Stimulated activated memory B cell treated with anti-CD40 and anti-IgM and Interleukin-4, amounts not matched to agents 10 μg/mL and 1 μg/mL and 100 μg/mL, for 72 hours (primary cell): ENCODE measurements around the gene GPR37L1.
"Not testable (repeated sequence)": the region's sequence is repeated elsewhere in the genome, so short reads cannot be mapped to it uniquely, and the experiment has no call there.

Experiments
- ATAC-seq: fragments of 150-1000 bp; cut with Tn5 transposase; 2 replicates; pipeline ENCODE4 v1.10.0; 2021
- H3K27ac Mint-ChIP-seq: one replicate; pipeline ENCODE4 v1.8.0; 2022; ENCODE audit warnings: mild to moderate bottlenecking, mixed read lengths
- H3K27me3 Mint-ChIP-seq: one replicate; pipeline ENCODE4 v1.8.0; 2022; ENCODE audit warnings: mixed read lengths
- H3K36me3 Mint-ChIP-seq: one replicate; pipeline ENCODE4 v1.8.0; 2022; ENCODE audit warnings: mixed read lengths
- H3K4me1 Mint-ChIP-seq: one replicate; pipeline ENCODE4 v1.8.0; 2022; ENCODE audit warnings: mixed read lengths
- H3K4me3 Mint-ChIP-seq: one replicate; pipeline ENCODE4 v1.8.0; 2022; ENCODE audit warnings: mild to moderate bottlenecking, moderate library complexity, mixed read lengths
- H3K9me3 Mint-ChIP-seq: one replicate; pipeline ENCODE4 v1.8.0; 2022; ENCODE audit warnings: mixed read lengths

Gene GPR37L1

DNA sequence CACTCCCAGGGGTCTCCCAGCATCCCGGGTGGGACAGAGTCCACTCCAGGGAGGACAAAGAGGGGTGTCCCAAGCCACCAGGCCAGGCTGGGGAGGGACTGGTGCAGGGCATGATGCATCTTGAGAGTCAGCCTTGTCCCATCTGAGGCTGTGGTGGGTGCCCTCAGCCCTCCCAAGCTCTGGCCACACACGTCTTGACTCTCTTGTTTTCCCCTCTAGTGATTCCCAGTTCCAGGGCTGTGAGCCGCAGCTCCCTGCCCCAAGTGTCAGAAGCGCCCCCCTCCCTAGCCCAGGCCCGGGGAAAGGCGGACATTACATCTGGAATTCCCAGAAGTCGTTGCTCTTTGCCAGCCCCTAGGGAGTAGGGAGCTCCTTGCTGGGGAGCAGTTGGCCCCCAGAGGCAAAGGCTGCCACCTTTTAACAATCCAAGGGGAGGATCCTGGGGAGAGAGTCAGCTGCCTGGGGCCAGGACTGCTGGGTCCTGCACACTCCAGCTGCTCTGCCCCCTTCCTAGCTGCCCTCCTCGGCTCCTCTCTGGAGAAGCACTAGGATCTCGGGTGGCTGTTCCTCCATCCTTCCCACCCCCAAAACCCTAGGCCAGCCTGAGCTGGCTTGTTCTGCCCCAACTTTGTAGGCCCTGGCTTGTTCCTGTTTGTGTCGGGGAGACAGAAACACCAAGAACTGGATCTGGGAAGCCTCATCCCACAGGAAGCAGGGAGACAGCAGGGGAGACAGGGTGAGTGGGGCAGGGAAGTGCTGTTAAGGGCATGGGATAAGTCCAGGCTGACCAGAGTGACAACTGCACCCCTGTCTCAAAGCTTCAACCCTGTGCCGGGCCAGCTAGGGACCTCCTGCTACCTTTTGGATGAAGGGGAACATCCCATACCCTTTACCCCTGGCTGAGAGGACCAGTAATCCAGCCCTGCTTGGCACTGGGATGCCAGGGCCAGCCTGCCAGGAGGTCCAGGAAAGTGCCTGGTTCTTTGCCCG, 40.9 kb downstream of the GPR37L1 start:
- Mint-ChIP-seq H3K36me3 (peaks cover 7% of the 10 kb centered on the region), H3K27ac (no peak overlapping the region), H3K27me3 (peaks cover 19% of the 10 kb centered on the region), H3K9me3 (no peaks in the 10 kb centered on the region), H3K4me3 (no peak overlapping the region), H3K4me1 (peaks cover 69% of the 10 kb centered on the region)
- no peak for ATAC-seq

- peak; percentile 85 for ATAC-seq
- H3K27me3 Mint-ChIP-seq, result peaks cover 19% of the 10 kb centered on the region
- H3K27ac Mint-ChIP-seq, result peak overlapping the region; percentile 31
- peaks cover 1% of the 10 kb centered on the region for H3K36me3 Mint-ChIP-seq
- H3K4me3 Mint-ChIP-seq, result peak overlapping the region; percentile 10
- H3K9me3 Mint-ChIP-seq, result no peaks in the 10 kb centered on the region
- H3K4me1 Mint-ChIP-seq, result peaks cover 60% of the 10 kb centered on the region
These were observed 41.7 kb downstream of the GPR37L1 start for GRCh38 chr1:202164271-202165037.

- Mint-ChIP-seq H3K36me3 (no peaks in the 10 kb centered on the region), H3K9me3 (no peaks in the 10 kb centered on the region), H3K4me3 (peak overlapping the region; percentile 10), H3K27ac (peak overlapping the region; percentile 31), H3K27me3 (peaks cover 19% of the 10 kb centered on the region), H3K4me1 (peaks cover 51% of the 10 kb centered on the region)
- ATAC-seq, result no peak
These were observed 42.7 kb downstream of the GPR37L1 start for GRCh38 chr1:202165267-202165941.

- H3K27me3 Mint-ChIP-seq, result peaks cover 19% of the 10 kb centered on the region
- H3K4me3 Mint-ChIP-seq, result no peak overlapping the region
- H3K27ac Mint-ChIP-seq, result no peak overlapping the region
- no peak for ATAC-seq
- H3K36me3 Mint-ChIP-seq, result no peaks in the 10 kb centered on the region
- peaks cover 43% of the 10 kb centered on the region for H3K4me1 Mint-ChIP-seq
- H3K9me3 Mint-ChIP-seq, result no peaks in the 10 kb centered on the region
These were observed 43.5 kb downstream of the GPR37L1 start for GRCh38 chr1:202165942-202166843.

DNA sequence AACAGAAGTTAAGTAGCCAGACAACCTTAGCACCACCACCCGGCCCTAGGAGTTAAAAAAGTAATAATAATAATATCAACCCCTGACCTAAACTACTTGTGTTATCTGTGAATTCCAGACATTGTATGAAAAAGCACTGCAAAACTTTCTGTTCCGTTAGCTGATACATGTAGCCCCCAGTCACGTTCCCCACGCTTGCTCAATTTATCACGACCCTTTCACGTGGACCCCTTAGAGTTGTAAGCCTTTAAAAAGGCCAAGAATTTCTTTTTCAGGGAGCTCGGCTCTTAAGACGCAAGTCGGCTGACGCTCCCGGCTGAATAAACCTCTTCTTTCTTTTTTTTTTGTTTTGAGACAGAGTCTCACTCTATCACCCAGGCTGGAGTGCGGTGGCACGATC, 44.3 kb downstream of the GPR37L1 start:
- H3K4me3 Mint-ChIP-seq, H3K9me3 Mint-ChIP-seq, ATAC-seq, H3K27ac Mint-ChIP-seq, H3K36me3 Mint-ChIP-seq: not testable (repeated sequence)
- H3K4me1 Mint-ChIP-seq, result peaks cover 34% of the 10 kb centered on the region
- peaks cover 19% of the 10 kb centered on the region for H3K27me3 Mint-ChIP-seq

DNA sequence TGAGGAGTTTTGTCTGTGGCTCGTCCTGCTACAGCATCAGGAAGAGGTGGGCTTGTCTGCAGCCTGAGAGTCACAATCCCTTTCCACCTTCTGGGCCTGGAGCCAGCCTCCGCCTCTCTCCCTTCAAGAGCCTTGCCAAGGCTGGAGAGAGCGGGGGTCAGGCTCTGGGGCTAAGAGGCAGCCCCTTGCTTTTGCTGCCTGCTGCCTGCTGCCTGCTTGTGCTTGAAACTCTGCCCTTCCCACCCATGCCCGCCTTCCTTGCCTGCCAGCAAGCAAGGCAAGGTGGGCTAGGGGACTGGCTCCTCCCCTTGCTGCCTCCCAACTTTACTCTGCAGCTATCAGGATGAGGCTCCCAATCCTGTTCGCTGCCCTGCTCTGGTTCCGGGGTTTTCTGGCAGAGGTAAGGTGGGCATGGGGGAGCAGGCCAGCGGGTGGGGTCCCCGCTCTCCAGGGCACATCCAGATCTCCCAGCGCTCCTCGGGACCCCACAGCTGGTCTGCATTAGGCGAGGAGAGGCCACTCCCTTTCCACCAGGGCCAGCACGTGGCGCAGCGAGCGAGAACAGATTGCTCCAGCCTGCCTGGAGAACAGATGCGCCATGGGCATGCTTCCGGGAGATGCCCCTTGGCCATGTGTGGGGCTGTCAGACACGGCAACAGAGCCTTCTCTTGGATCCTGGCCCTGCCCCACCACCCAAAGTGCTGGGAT, 45.1 kb downstream of the GPR37L1 start:
- Mint-ChIP-seq H3K4me1 (peaks cover 26% of the 10 kb centered on the region), H3K9me3 (no peaks in the 10 kb centered on the region), H3K36me3 (no peaks in the 10 kb centered on the region), H3K27ac (no peak overlapping the region), H3K27me3 (peaks cover 19% of the 10 kb centered on the region), H3K4me3 (no peak overlapping the region)
- ATAC-seq, result no peak

DNA sequence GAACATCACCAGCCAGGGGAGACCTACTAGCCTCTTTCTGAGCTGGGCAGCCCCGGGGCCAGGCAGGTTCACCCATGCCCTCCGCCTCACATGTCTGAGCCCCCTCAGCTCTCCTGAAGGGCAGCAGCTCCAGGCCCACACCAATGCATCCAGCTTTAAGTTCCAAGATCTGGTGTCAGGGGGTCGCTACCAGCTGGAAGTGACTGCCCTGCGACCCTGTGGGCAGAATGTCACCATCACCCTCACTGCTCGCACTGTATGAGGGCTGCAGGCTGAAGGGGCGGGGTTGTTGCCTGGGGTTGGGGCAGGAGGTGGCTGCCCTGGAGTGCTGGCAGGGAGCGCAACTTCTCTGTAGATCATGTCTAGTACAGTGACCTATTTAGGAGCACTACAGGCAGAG, 46.1 kb downstream of the GPR37L1 start:
- Mint-ChIP-seq H3K4me1 (peaks cover 16% of the 10 kb centered on the region), H3K36me3 (no peaks in the 10 kb centered on the region), H3K27me3 (peaks cover 19% of the 10 kb centered on the region), H3K4me3 (no peak overlapping the region), H3K27ac (no peak overlapping the region), H3K9me3 (no peaks in the 10 kb centered on the region)
- no peak for ATAC-seq

- no peaks in the 10 kb centered on the region for H3K36me3 Mint-ChIP-seq
- H3K9me3 Mint-ChIP-seq, result no peaks in the 10 kb centered on the region
- no peak overlapping the region for H3K27ac Mint-ChIP-seq
- no peak for ATAC-seq
- no peaks in the 10 kb centered on the region for H3K4me1 Mint-ChIP-seq
- peaks cover 19% of the 10 kb centered on the region for H3K27me3 Mint-ChIP-seq
- no peak overlapping the region for H3K4me3 Mint-ChIP-seq
These were observed 48.0 kb downstream of the GPR37L1 start for GRCh38 chr1:202170726-202171125.

- H3K27ac Mint-ChIP-seq, result no peak overlapping the region
- H3K4me1 Mint-ChIP-seq, result no peaks in the 10 kb centered on the region
- no peaks in the 10 kb centered on the region for H3K9me3 Mint-ChIP-seq
- peaks cover 19% of the 10 kb centered on the region for H3K27me3 Mint-ChIP-seq
- no peaks in the 10 kb centered on the region for H3K36me3 Mint-ChIP-seq
- no peak overlapping the region for H3K4me3 Mint-ChIP-seq
- ATAC-seq, result peak; percentile 34
These were observed 48.7 kb downstream of the GPR37L1 start for GRCh38 chr1:202171292-202172014.

DNA sequence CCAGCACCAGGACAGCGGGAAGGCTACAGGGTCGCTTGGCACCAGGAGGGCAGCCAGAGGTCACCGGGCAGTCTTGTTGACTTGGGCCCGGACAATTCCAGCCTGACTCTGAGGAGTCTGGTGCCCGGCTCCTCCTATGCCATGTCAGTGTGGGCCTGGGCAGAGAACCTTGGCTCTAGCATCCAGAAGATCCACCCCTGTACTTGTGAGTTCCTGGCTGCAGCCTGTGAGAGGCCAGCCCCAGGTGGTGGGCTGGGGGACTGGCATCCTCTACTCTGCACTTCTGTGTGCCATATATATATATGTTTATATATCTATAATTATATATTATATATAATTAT, 49.3 kb downstream of the GPR37L1 start:
- no peaks in the 10 kb centered on the region for H3K36me3 Mint-ChIP-seq
- no peaks in the 10 kb centered on the region for H3K4me1 Mint-ChIP-seq
- H3K27me3 Mint-ChIP-seq, result peaks cover 15% of the 10 kb centered on the region
- ATAC-seq, result no peak
- H3K4me3 Mint-ChIP-seq, result no peak overlapping the region
- H3K9me3 Mint-ChIP-seq, result no peaks in the 10 kb centered on the region
- H3K27ac Mint-ChIP-seq, result no peak overlapping the region

DNA sequence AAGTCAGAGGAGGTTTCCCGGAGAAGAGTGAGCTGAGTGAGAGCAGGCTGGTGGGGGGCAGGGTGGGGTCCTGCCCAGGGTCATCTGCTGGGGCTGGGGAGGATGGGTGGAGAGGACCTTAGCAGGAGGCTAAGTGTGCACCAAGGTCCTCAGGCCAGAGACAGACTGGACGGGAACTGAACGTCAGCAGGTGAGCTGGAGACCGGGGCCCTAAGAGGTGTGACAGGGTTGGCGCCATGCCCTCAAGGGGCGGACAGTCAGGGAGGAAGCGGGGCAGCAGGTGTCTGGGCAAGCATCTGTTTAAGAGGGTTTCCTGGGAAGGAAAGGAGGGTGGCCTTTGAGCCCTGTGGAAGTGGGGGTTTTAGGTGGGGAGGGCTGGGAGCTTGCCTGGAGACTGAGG, 51.3 kb downstream of the GPR37L1 start:
- no peak overlapping the region for H3K4me3 Mint-ChIP-seq
- ATAC-seq, result no peak
- peaks cover 2% of the 10 kb centered on the region for H3K4me1 Mint-ChIP-seq
- H3K27me3 Mint-ChIP-seq, result peaks cover 11% of the 10 kb centered on the region
- H3K9me3 Mint-ChIP-seq, result no peaks in the 10 kb centered on the region
- no peak overlapping the region for H3K27ac Mint-ChIP-seq
- H3K36me3 Mint-ChIP-seq, result no peaks in the 10 kb centered on the region

DNA sequence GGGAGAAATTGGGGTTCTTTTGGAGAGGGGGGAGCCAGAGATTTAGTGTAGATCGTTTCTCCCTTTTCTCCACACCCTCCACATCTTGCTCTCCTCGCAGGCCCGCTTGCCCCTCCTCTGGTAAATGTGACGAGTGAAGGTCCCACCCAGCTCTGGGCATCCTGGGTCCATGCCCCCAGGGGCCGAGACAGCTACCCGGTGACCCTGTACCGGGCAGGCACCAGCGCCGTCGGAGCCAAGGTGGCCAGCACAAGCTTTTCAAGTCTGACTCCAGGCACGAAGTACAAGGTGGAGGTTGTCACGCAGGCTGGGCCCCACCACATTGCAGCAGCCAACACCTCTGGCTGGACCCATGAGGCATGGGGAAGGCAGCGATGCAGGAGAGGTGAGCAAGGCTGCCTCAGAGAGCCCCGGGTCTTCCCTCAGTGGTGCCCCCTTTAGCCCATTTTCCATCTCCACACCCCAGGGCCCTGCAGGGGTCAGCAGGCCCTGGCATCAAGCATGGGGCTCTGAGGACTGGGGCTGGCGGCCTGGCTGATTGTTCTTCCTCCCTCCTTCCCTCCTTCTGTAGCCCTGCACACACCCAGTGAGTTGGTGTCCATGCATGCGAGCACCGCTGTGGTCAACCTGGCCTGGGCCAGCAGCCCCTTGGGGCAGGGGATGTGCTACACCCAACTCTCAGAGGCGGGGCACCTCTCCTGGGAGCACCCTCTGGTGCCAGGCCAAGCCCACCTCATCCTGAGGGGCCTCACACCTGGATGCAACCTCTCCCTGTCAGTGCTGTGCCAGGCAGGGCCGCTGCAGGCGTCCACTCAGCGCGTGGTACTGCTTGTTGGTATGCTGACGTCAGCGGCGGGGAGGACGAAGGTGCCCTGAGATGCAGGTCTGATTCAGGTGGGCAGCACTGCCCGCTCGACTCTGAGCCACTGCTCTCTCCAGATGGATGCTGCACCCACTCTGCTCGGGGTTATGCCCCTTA, 54.5 kb downstream of the GPR37L1 start:
- no peak for ATAC-seq
- Mint-ChIP-seq H3K27ac (no peak overlapping the region), H3K4me3 (no peak overlapping the region), H3K4me1 (peaks cover 18% of the 10 kb centered on the region), H3K36me3 (no peaks in the 10 kb centered on the region), H3K9me3 (no peaks in the 10 kb centered on the region), H3K27me3 (peaks cover 13% of the 10 kb centered on the region)
